Loucy (cell line): ENCODE measurements around the gene ANKRD49.

Source experiments
- CTCF ChIP-seq: fragments of 200-600 bp; sonication (generic); conservative IDR thresholded peaks from 2 replicates; pipeline ENCODE4 v1.5.1; 2014; ENCODE audit warnings: mild to moderate bottlenecking, antibody characterized with exemption, low read length
- EZH2phosphoT487 ChIP-seq: fragments of 200-600 bp; IDR thresholded peaks from 2 replicates; pipeline ENCODE4 v1.6.1; 2018; ENCODE audit warnings: antibody characterized with exemption, mild to moderate bottlenecking, moderate library complexity, borderline replicate concordance

DNA sequence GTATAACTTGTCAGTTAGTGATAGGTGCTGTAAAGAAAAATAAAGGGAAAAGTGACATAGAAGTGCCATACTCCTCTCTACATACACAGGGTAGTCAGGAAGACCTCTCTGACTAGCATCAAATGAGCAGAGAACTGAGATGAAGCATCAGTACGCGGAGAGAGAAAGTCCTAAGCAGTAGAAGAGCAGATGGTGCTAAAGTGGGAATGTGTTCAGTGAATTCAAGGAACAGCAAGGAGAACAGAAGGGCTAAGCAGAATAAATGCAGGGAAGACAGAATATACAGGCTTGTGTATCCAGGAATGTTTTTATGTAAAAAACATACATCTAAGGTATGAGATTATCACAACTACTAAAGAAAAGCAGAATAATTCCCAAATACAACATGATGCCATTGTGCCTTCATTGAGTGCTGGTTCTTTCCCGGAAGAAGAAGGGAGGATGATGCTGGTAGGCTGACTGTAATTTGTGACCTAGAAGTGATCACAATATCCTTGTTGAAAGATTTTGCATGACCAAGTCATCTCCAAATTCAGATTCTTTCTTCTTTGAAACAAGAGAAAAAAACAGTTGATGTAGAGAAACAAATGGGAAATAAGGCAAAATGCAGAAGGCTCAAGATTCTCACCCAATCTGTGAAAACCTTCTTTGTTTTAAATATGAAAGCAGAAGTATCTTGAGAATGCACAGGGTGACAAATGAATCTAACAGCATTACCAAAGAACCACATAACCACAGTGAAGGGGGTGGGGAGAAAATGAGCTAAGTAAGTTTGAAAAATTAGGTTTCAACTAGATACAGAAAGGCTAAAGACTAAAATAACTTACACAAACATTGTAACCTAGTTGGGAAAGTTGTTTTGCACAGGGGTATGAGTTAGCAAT is 20.6 kb upstream of the ANKRD49 start:
- TF ChIP-seq CTCF (no peak), EZH2phosphoT487 (no peak)
